K562 (cell line): ENCODE measurements around the gene TMEFF2. TPM values are rescaled to one million over a fixed set of nuclear protein-coding genes. Genes with fewer than 3 reads are reported as not detected.

Source experiments
- ATAC-seq: fragments of 200-7000 bp; cut with Tn5 transposase; 3 replicates; pipeline ENCODE4 v1.9.1; 2020; ENCODE audit warnings: moderate library complexity
- BruUV-seq: library from RNA; stranded (reverse); fragments of 400-500 nt; replicated peaks from 2 replicates; lab custom pipeline; 2021; lab: Mats Ljungman, UMichigan
- CTCF ChIA-PET: fragments of 300-600 bp; formaldehyde crosslinking; extraction: SDS; loops from one replicate; lab custom pipeline; 2021; ENCODE audit warnings: low intra/inter-chr PET ratio; lab: Yijun Ruan, JAX
- POLR2A ChIA-PET: fragments of 300-600, 350-650 bp; sonication (Branson Sonifier 250); formaldehyde crosslinking; extraction: SDS; loops from one replicate; lab custom pipeline; 2021; ENCODE audit warnings: antibody characterized with exemption, inconsistent platforms; lab: Yijun Ruan, JAX
- DNase-seq, 4 experiments: peaks; one replicate each; pipeline versions ENCODE4 v3.0.0 to v3.0.0-alpha.2; 2011 to 2018; ENCODE audit warnings: low spot score in 3 of 4, mixed read lengths in 3 of 4; ENCODE audit errors: extremely low read depth in 1 of 4
- FAIRE-seq: peaks from 2 replicates; lab custom pipeline; 2011; peaks lifted over from hg19 to GRCh38; lab: Jason Lieb, UNC
- H2AFZ ChIP-seq: 2 replicates; pipeline ENCODE4 v1.6.0; 2011; ENCODE audit warnings: low read depth, low read length, control low read depth, inconsistent platforms
- H3K27ac ChIP-seq: fragments of 200-600 bp; 3 replicates; pipeline ENCODE4 v1.8.0; 2011; ENCODE audit warnings: low read depth, mild to moderate bottlenecking, control low read depth, inconsistent platforms, low read length, moderate library complexity, mixed read lengths; ENCODE audit errors: extremely low read depth
- H3K27me3 ChIP-seq, 2 experiments: fragments of 300-600 bp in 1 of 2; 2 replicates in 1 of 2; 3 replicates in 1 of 2; pipeline versions ENCODE4 v1.6.0 to v1.8.0; 2011; ENCODE audit warnings: inconsistent platforms in 2 of 2, low read length in 2 of 2, mild to moderate bottlenecking in 1 of 2, mixed read lengths in 1 of 2, moderate library complexity in 1 of 2; ENCODE audit not compliant: control insufficient read depth in 2 of 2, insufficient read depth in 2 of 2
- H3K36me3 ChIP-seq: fragments of 300-600 bp; 3 replicates; pipeline ENCODE4 v1.8.0; 2011; ENCODE audit warnings: mild to moderate bottlenecking, low read length, inconsistent platforms; ENCODE audit not compliant: control insufficient read depth, insufficient read depth
- H3K4me1 ChIP-seq, 2 experiments: fragments of 200-600 bp in 1 of 2; replicated peaks in 1 of 2; 2 replicates in 1 of 2; 3 replicates in 1 of 2; pipeline versions ENCODE4 v1.5.1 to v1.8.0; 2011; ENCODE audit warnings: inconsistent platforms in 2 of 2, low read length in 2 of 2, mild to moderate bottlenecking in 1 of 2, mixed read lengths in 1 of 2, moderate library complexity in 1 of 2; ENCODE audit not compliant: control insufficient read depth in 2 of 2, insufficient read depth in 2 of 2
- H3K4me2 ChIP-seq: 2 replicates; pipeline ENCODE4 v1.6.1; 2011; ENCODE audit warnings: low read length, control low read depth, inconsistent platforms, mixed read lengths; ENCODE audit not compliant: insufficient read depth
- H3K4me3 ChIP-seq: fragments of 200-600 bp; sonication (generic), shearing (Covaris generic); 2 replicates; pipeline ENCODE4 v1.5.1; 2016; ENCODE audit warnings: control low read depth, inconsistent platforms
- H3K79me2 ChIP-seq: fragments of 200-600 bp; 3 replicates; pipeline ENCODE4 v1.8.0; 2011; ENCODE audit warnings: low read length, inconsistent platforms; ENCODE audit not compliant: control insufficient read depth, insufficient read depth
- H3K9ac ChIP-seq, 2 experiments: 2 replicates each; pipeline versions ENCODE4 v1.6.0 to v1.6.1; 2011; ENCODE audit warnings: low read depth in 2 of 2, low read length in 2 of 2, control low read depth in 1 of 2, inconsistent platforms in 1 of 2, mild to moderate bottlenecking in 1 of 2, mixed read lengths in 1 of 2; ENCODE audit not compliant: insufficient read depth in 1 of 2
- H3K9me1 ChIP-seq: one replicate; pipeline ENCODE4 v1.6.0; 2011; ENCODE audit warnings: inconsistent platforms, mild to moderate bottlenecking, low read length, moderate library complexity; ENCODE audit not compliant: control insufficient read depth, insufficient read depth
- H3K9me3 ChIP-seq: replicated peaks from 2 replicates; pipeline ENCODE4 v1.5.1; 2011; ENCODE audit warnings: low read depth, low read length, inconsistent platforms; ENCODE audit not compliant: control insufficient read depth, insufficient read depth
- H4K20me1 ChIP-seq: replicated peaks from 2 replicates; pipeline ENCODE4 v1.6.1; 2011; ENCODE audit warnings: low read length, inconsistent platforms, mixed read lengths; ENCODE audit not compliant: control insufficient read depth, insufficient read depth
- ETV1 ChIP-seq: fragments of 450-650 bp; conservative IDR thresholded peaks from 2 replicates; pipeline ENCODE4 v1.6.1; 2016; ENCODE audit warnings: missing genetic modification characterization, control low read depth, low read depth, missing compliant biosample characterization
- FOXA1 ChIP-seq: fragments of 450-650 bp; IDR thresholded peaks from 2 replicates; pipeline ENCODE4 v1.6.1; 2016; ENCODE audit warnings: mild to moderate bottlenecking, borderline replicate concordance
- GATAD2A ChIP-seq: fragments of 450-650 bp; IDR thresholded peaks from 2 replicates; pipeline ENCODE4 v1.6.1; 2017
- HEY1 ChIP-seq: fragments of 250-450 bp; sonication (Bioruptor Pico); IDR thresholded peaks from 2 replicates; pipeline ENCODE4 v1.5.0; 2020; ENCODE audit warnings: mild to moderate bottlenecking, moderate library complexity, borderline replicate concordance
- HIVEP1 ChIP-seq: fragments of 250-450 bp; sonication (Bioruptor Pico); IDR thresholded peaks from 2 replicates; pipeline ENCODE4 v1.4.0; 2020; ENCODE audit warnings: mild to moderate bottlenecking
- HNRNPUL1 ChIP-seq: fragments of 200-400 bp; formaldehyde crosslinking; IDR thresholded peaks from 2 replicates; pipeline ENCODE4 v1.6.1; 2017; ENCODE audit warnings: low read length
- ILF3 ChIP-seq: fragments of 450-650 bp; IDR thresholded peaks from 2 replicates; pipeline ENCODE4 v1.6.1; 2018; ENCODE audit warnings: antibody characterized with exemption, mild to moderate bottlenecking, moderate library complexity, borderline replicate concordance
- L3MBTL2 ChIP-seq: fragments of 450-650 bp; IDR thresholded peaks from 2 replicates; pipeline ENCODE4 v1.6.1; 2016; ENCODE audit warnings: mild to moderate bottlenecking, moderate library complexity
- LCOR ChIP-seq: sonication (generic); formaldehyde crosslinking; IDR thresholded peaks from 2 replicates; pipeline ENCODE4 v1.8.0; 2022; ENCODE audit warnings: mild to moderate bottlenecking, missing genetic modification reagents
- NR2C1 ChIP-seq, 2 experiments: fragments of 450-650 bp; IDR thresholded peaks; 2 replicates each; pipeline ENCODE4 v1.6.1; 2017; ENCODE audit warnings: mild to moderate bottlenecking in 2 of 2, antibody characterized with exemption in 1 of 2, inconsistent platforms in 1 of 2, missing compliant biosample characterization in 1 of 2, missing genetic modification characterization in 1 of 2
- PRMT5 ChIP-seq: sonication (generic); formaldehyde crosslinking; IDR thresholded peaks from 2 replicates; pipeline ENCODE4 v1.5.0; 2020; ENCODE audit warnings: missing genetic modification reagents
- PURB ChIP-seq: sonication (generic); formaldehyde crosslinking; IDR thresholded peaks from 2 replicates; pipeline ENCODE4 v1.9.0; 2021; ENCODE audit warnings: low read depth, mild to moderate bottlenecking, missing genetic modification reagents
- RBM39 ChIP-seq: fragments of 200-400 bp; formaldehyde crosslinking; optimal IDR thresholded peaks from 2 replicates; pipeline ENCODE3; 2018; ENCODE audit warnings: low read depth, low read length
- RFX7 ChIP-seq: fragments of 250-450 bp; sonication (Bioruptor Pico); IDR thresholded peaks from 2 replicates; pipeline ENCODE4 v1.5.1; 2021; ENCODE audit warnings: mild to moderate bottlenecking
- SMAD1 ChIP-seq: fragments of 150-350 bp; IDR thresholded peaks from 2 replicates; pipeline ENCODE4 v1.6.1; 2014; ENCODE audit warnings: low read length, low read depth; ENCODE audit not compliant: partially characterized antibody
- TBL1XR1 ChIP-seq, 2 experiments: IDR thresholded peaks; 2 replicates each; pipeline ENCODE4 v1.6.1; 2012; ENCODE audit warnings: improper control_type of control experiment in 2 of 2, low read length in 2 of 2, mild to moderate bottlenecking in 1 of 2
- TRIM24 ChIP-seq, 2 experiments: fragments of 450-650 bp; IDR thresholded peaks; 2 replicates each; pipeline ENCODE4 v1.6.1; 2016
- TSC22D4 ChIP-seq: fragments of 450-650 bp; IDR thresholded peaks from 2 replicates; pipeline ENCODE4 v1.6.1; 2016; ENCODE audit warnings: missing genetic modification characterization, missing biosample characterization, control low read depth
- ZNF124 ChIP-seq: sonication (generic); formaldehyde crosslinking; IDR thresholded peaks from 2 replicates; pipeline ENCODE4 v1.8.1; 2022; ENCODE audit warnings: missing genetic modification reagents
- ZNF436 ChIP-seq: fragments of 250-450, 450-650 bp; sonication (Bioruptor Pico); formaldehyde crosslinking; IDR thresholded peaks from 2 replicates; pipeline ENCODE4 v1.7.0; 2020; ENCODE audit warnings: mild to moderate bottlenecking
- ZSCAN32 ChIP-seq: fragments of 450-650 bp; formaldehyde crosslinking; IDR thresholded peaks from 2 replicates; pipeline ENCODE4 v1.4.0; 2020; ENCODE audit warnings: mild to moderate bottlenecking, moderate library complexity
- WGBS: fragments of 100-300 bp; shearing (Covaris generic); methylation state at CpG from one replicate; pipeline ENCODE4 v1.1.6; 2016; ENCODE audit warnings: low coverage, mixed read lengths; ENCODE audit not compliant: insufficient coverage; ENCODE audit errors: missing lambda C conversion rate; 5-methylcytosine and 5-hydroxymethylcytosine counted together
- in situ Hi-C: fragments of 300-500 bp; cut with MboI; formaldehyde crosslinking; loops from 4 replicates; pipeline ENCODE4 v1.15.0; 2018; ENCODE audit warnings: inconsistent platforms, mixed read lengths
- intact Hi-C: fragments of 100-400 bp; cut with micrococcal nuclease; formaldehyde crosslinking; loops from 2 replicates; pipeline ENCODE4 v1.14.2; 2022
- polyA plus RNA-seq, 8 experiments: library from polyadenylated mRNA; depleted of rRNA in 4 of 8; stranded (reverse) in 5 of 8; unstranded in 3 of 8; fragments of >200 nt; fragmentation: Nextera tagmentation in 2 of 8; fragmentation: Illumina TruSeq in 1 of 8; extraction: Ambion mirVana in 2 of 8; extraction: Trizol in 1 of 8; gene quantifications; 2 replicates each; pipeline versions ENCODE4 v1.2.1 to v1.2.3, GENCODE V29; 2011 to 2014; ENCODE audit warnings: inconsistent platforms in 1 of 8, missing spikeins in 1 of 8
- total RNA-seq, 7 experiments: library from RNA; depleted of rRNA in 6 of 7; stranded (reverse); fragments of >200 nt in 6 of 7; fragmentation: Illumina TruSeq in 2 of 7; extraction: Trizol in 2 of 7; gene quantifications; 2 replicates each; pipeline versions ENCODE4 v1.2.1 to v1.2.3, GENCODE V29; 2011 to 2021; ENCODE audit warnings: low replicate concordance in 1 of 7
- TF ChIP-seq, protein P1 (sequence below): sonication (generic); formaldehyde crosslinking; IDR thresholded peaks from 2 replicates; pipeline ENCODE4 v1.9.0; 2022; ENCODE audit warnings: mild to moderate bottlenecking, missing genetic modification reagents

Gene TMEFF2
- total and polyA plus RNA-seq, 9 of the 15 experiments (the other 6 are each of a cell fraction or from before 2014, with no cell fraction given): 1.4 TPM; not detected in 8

DNA sequence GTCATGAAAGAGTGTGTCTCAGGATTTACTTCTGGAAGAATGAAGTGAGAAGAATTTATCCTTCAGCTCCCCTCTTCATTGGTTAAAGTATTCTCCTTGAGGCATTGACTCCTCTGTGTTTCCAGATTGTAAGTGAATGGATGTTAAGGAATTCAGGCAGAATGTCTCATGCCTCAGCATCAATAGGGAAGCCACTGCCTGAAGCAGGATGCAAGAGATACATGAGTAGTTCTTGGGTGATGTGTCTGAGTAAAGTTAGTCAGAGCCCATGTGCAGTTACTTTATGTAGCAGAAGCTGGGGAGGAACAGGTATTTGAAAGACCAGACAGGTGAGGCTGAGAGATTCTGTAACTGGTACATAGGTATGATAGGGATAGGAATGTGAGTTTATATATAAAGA is 34.0 kb upstream of the TMEFF2 start:
- TF ChIP-seq ZSCAN32 (CRISPR knock-in tag) (no peak), PURB (CRISPR knock-in tag) (no peak), ZNF124 (CRISPR knock-in tag) (no peak), ZNF436 (CRISPR knock-in tag) (no peak), TSC22D4 (tag) (no peak), FOXA1 (no peak), LCOR (CRISPR knock-in tag) (no peak), PRMT5 (CRISPR knock-in tag) (no peak)
- no peak overlapping the region for H3K4me2 ChIP-seq
- no peaks in the 10 kb centered on the region for H3K9me3 ChIP-seq
- H3K79me2 ChIP-seq: no peaks in the 10 kb centered on the region
- ChIA-PET POLR2A (no interaction called here), CTCF (no interaction called here)
- H3K27me3 ChIP-seq: no peaks in the 10 kb centered on the region
- in situ Hi-C loops: no loop called here
- no peaks in the 10 kb centered on the region for H3K4me1 ChIP-seq
- no peak overlapping the region for H3K27ac ChIP-seq
- FAIRE-seq (no peak), ATAC-seq (no peak), DNase-seq (no peak)
- H4K20me1 ChIP-seq: no peaks in the 10 kb centered on the region
- no peak overlapping the region for H2AFZ ChIP-seq
- no TSS peak for BruUV-seq
- H3K4me3 ChIP-seq: no peak overlapping the region
- intact Hi-C loops: no loop called here
- H3K36me3 ChIP-seq: no peaks in the 10 kb centered on the region
- no peaks in the 10 kb centered on the region for H3K9me1 ChIP-seq
- no peak overlapping the region for H3K9ac ChIP-seq

DNA sequence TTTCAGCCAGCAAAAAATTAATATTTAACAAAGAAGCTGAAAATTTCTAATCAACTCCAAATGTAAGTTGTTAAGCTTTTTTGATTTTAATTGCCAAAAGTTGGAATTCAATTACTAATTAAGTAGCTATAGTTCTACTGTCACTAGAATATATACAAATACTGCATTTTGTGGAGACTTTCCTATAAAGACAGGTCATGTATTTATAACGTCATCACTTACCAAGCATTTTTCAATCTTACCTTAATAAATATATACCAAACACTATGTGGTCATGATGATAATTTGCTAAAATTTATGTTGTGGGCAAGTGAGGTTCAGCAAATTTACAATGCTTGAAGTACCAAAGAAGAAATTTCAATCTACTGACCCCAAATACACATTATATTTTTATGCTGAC is 24.2 kb upstream of the TMEFF2 start:
- no peak overlapping the region for H3K4me3 ChIP-seq
- no peaks in the 10 kb centered on the region for H3K79me2 ChIP-seq
- BruUV-seq: no TSS peak
- H3K4me1 ChIP-seq: no peaks in the 10 kb centered on the region
- ChIA-PET CTCF (no interaction called here), POLR2A (no interaction called here)
- no peaks in the 10 kb centered on the region for H3K27me3 ChIP-seq
- in situ Hi-C loops: no loop called here
- H3K27ac ChIP-seq: no peak overlapping the region
- no peak overlapping the region for H3K9ac ChIP-seq
- H3K9me1 ChIP-seq: no peaks in the 10 kb centered on the region
- H4K20me1 ChIP-seq: no peaks in the 10 kb centered on the region
- 0% methylated on average over 1 of the region's 1 CpG for WGBS
- no peak overlapping the region for H2AFZ ChIP-seq
- no peak for DNase-seq
- ATAC-seq: no peak
- H3K9me3 ChIP-seq: no peaks in the 10 kb centered on the region
- no peak overlapping the region for H3K4me2 ChIP-seq
- no peak for FAIRE-seq
- H3K36me3 ChIP-seq: no peaks in the 10 kb centered on the region
- intact Hi-C loops: no loop called here
- TF ChIP-seq HNRNPUL1 (no peak), TSC22D4 (tag) (no peak), GATAD2A (no peak), NR2C1 (IDR thresholded peaks at IDR 0.05) (no peak), NR2C1 (tag; IDR thresholded peaks at IDR 0.05) (no peak), TRIM24 (IDR thresholded peaks at IDR 0.05) (no peak), L3MBTL2 (no peak), RBM39 (no peak), ETV1 (no peak), TBL1XR1 (IDR thresholded peaks at IDR 0.05; ENCODE audit: low read length in 2 of 2) (no peak), RFX7 (CRISPR knock-in tag) (no peak), SMAD1 (no peak), HIVEP1 (CRISPR knock-in tag) (no peak), HEY1 (no peak), ILF3 (no peak)
- TF ChIP-seq, protein P1, sequence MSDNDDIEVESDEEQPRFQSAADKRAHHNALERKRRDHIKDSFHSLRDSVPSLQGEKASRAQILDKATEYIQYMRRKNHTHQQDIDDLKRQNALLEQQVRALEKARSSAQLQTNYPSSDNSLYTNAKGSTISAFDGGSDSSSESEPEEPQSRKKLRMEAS (CRISPR knock-in tag): no peak
